MCF 10A (cell line): ENCODE data around the gene EXOC6B. TPM values are rescaled to one million over a fixed set of nuclear protein-coding genes. Genes with fewer than 3 reads are reported as not detected.

Experiments used
- BruUV-seq: library from RNA; stranded (reverse); fragments of 400-500 nt; replicated peaks from 2 replicates; lab custom pipeline; 2021; lab: Mats Ljungman, UMichigan
- CTCF ChIA-PET: fragments of 300-600 bp; sonication (Branson Sonifier 250); formaldehyde crosslinking; extraction: SDS; loops from one replicate; lab custom pipeline; 2021; ENCODE audit warnings: antibody characterized with exemption, inconsistent platforms; lab: Yijun Ruan, JAX
- POLR2A ChIA-PET: fragments of 300-600, 350-650 bp; sonication (Branson Sonifier 250); formaldehyde crosslinking; extraction: SDS; loops from one replicate; lab custom pipeline; 2020; ENCODE audit warnings: antibody characterized with exemption, inconsistent platforms; lab: Yijun Ruan, JAX
- DNase-seq: peaks from one replicate; pipeline ENCODE4 v3.0.0-alpha.2; 2018; ENCODE audit not compliant: unreplicated experiment
- H3K27ac Mint-ChIP-seq: one replicate; pipeline ENCODE4 v1.8.0; 2022; ENCODE audit warnings: mild to moderate bottlenecking, low read depth, mixed read lengths; ENCODE audit not compliant: unreplicated experiment
- H3K27me3 Mint-ChIP-seq: one replicate; pipeline ENCODE4 v1.8.0; 2022; ENCODE audit warnings: mixed read lengths; ENCODE audit not compliant: insufficient read depth, unreplicated experiment
- H3K36me3 Mint-ChIP-seq: one replicate; pipeline ENCODE4 v1.8.0; 2022; ENCODE audit warnings: mild to moderate bottlenecking, moderate library complexity, mixed read lengths; ENCODE audit not compliant: insufficient read depth, unreplicated experiment
- H3K4me1 Mint-ChIP-seq: one replicate; pipeline ENCODE4 v1.8.0; 2022; ENCODE audit warnings: mixed read lengths; ENCODE audit not compliant: insufficient read depth, unreplicated experiment
- H3K4me3 Mint-ChIP-seq: one replicate; pipeline ENCODE4 v1.8.0; 2022; ENCODE audit warnings: mild to moderate bottlenecking, moderate library complexity, mixed read lengths; ENCODE audit not compliant: unreplicated experiment
- H3K9me3 Mint-ChIP-seq: one replicate; pipeline ENCODE4 v1.8.0; 2022; ENCODE audit warnings: mixed read lengths; ENCODE audit not compliant: unreplicated experiment
- intact Hi-C: fragments of 100-400 bp; cut with micrococcal nuclease; formaldehyde crosslinking; loops from 2 replicates; pipeline ENCODE4 v1.14.1; 2022
- total RNA-seq: library from RNA; stranded (reverse); gene quantifications from 2 replicates; pipeline ENCODE4 v1.2.3, GENCODE V29; 2022
- TF ChIP-seq, protein P1 (sequence below): fragments of 200-600 bp; IDR thresholded peaks from one replicate; pipeline ENCODE4 v1.8.0; 2022; ENCODE audit warnings: antibody characterized with exemption, mild to moderate bottlenecking; ENCODE audit not compliant: unreplicated experiment

The EXOC6B gene
- total RNA-seq, 1 experiment from 2014 or later = 24.7 TPM

DNA sequence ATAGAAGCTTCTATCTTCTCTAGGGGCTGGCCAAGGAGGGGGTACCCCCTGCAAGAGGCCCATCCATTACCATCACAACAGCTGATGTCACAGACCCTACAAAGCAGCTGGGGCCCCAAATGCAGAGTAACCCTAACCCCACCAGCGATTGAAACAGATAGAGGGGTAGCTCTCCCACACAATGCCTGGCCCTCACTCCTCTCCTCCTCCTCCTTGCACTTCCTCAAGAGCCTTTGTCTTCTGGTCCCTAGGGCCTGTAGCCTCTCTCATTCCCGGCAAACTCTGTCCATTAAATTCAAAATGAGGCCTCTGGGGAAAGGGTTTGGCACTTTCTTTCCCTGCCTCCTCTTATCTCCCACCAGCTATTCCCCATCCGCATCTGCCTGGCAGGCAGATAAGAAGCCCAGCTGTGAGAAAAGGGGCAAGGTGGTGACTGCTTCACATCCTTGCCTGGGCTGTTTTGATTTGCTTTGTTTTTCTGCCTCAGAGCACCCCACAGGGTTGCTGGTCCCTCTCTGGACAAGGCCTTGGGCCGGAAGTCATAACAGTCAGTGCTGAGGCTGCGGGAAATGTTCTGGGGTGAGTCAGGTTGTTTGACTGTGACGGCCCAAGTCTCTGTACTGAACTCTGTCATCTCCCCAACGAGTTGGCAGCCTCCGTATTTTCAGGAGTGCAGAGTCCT lies 652.1 kb downstream of the EXOC6B start:
- no peak for DNase-seq
- no peaks in the 10 kb centered on the region for H3K27me3 Mint-ChIP-seq
- no TSS peak for BruUV-seq
- no peak overlapping the region for H3K27ac Mint-ChIP-seq
- H3K4me1 Mint-ChIP-seq = no peaks in the 10 kb centered on the region
- TF ChIP-seq, protein P1, sequence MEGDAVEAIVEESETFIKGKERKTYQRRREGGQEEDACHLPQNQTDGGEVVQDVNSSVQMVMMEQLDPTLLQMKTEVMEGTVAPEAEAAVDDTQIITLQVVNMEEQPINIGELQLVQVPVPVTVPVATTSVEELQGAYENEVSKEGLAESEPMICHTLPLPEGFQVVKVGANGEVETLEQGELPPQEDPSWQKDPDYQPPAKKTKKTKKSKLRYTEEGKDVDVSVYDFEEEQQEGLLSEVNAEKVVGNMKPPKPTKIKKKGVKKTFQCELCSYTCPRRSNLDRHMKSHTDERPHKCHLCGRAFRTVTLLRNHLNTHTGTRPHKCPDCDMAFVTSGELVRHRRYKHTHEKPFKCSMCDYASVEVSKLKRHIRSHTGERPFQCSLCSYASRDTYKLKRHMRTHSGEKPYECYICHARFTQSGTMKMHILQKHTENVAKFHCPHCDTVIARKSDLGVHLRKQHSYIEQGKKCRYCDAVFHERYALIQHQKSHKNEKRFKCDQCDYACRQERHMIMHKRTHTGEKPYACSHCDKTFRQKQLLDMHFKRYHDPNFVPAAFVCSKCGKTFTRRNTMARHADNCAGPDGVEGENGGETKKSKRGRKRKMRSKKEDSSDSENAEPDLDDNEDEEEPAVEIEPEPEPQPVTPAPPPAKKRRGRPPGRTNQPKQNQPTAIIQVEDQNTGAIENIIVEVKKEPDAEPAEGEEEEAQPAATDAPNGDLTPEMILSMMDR = no peak
- CTCF ChIA-PET = interaction anchor here (0.6 kb wide), 1 partner anchor 13 kb away, joined by 3 read pairs; no protein-coding TSS in a partner anchor
- no peak overlapping the region for H3K4me3 Mint-ChIP-seq
- peaks cover 11% of the 10 kb centered on the region for H3K36me3 Mint-ChIP-seq
- no peaks in the 10 kb centered on the region for H3K9me3 Mint-ChIP-seq
- intact Hi-C loops = no loop called here
- POLR2A ChIA-PET = no interaction called here

DNA sequence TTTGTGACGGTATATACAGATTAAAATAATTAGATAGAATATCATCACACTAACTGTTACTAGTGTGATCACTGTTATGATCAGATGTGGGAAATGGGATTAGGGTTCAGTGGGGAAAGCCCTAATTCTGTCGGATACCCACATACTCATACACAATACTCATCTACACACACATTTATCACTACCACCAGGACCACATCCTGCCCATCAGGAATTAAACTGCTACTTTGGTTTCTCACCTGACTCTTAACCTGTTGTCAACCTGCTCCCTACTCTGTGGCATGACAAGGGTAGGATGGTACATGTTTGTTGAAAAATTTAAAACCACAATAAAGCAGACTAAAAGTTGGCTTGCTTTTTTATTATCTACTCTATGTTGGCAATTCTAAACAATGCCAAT lies 653.4 kb downstream of the EXOC6B start:
- Mint-ChIP-seq H3K27me3 (no peaks in the 10 kb centered on the region), H3K4me1 (no peaks in the 10 kb centered on the region), H3K36me3 (peaks cover 8% of the 10 kb centered on the region), H3K27ac (no peak overlapping the region), H3K9me3 (no peaks in the 10 kb centered on the region), H3K4me3 (no peak overlapping the region)
- TF ChIP-seq, protein P1 = no peak
- no TSS peak for BruUV-seq
- intact Hi-C loops = no loop called here
- ChIA-PET POLR2A (no interaction called here), CTCF (no interaction called here)
- no peak for DNase-seq

DNA sequence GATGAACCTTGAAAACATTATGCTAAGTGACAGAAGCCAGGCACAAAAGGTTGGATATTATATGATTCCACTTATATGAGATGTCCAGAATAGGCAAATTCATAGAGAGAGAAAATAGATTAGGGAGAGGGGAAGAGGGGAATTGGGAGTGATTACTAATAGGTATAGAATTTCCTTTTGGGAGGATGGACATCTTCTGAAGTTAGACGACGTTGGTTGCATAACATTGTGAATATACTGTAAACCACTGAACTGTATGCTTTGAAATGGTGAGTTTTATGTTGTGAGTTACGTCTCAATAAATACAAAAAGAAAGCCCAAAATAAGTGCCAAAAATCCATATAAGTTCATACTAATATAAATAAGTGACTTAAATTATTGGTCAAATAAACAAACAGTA lies 659.6 kb downstream of the EXOC6B start:
- no peaks in the 10 kb centered on the region for H3K27me3 Mint-ChIP-seq
- ChIA-PET POLR2A (no interaction called here), CTCF (no interaction called here)
- peak overlapping the region; percentile 59 for H3K27ac Mint-ChIP-seq
- intact Hi-C loops = loop anchor here (5.0 kb wide), 1 partner anchor 201 kb away; no protein-coding TSS in a partner anchor
- H3K4me1 Mint-ChIP-seq = peaks cover 20% of the 10 kb centered on the region
- DNase-seq = peak; percentile 37
- no peak overlapping the region for H3K4me3 Mint-ChIP-seq
- no peaks in the 10 kb centered on the region for H3K9me3 Mint-ChIP-seq
- no peaks in the 10 kb centered on the region for H3K36me3 Mint-ChIP-seq
- TF ChIP-seq, protein P1 = no peak
- BruUV-seq = no TSS peak

DNA sequence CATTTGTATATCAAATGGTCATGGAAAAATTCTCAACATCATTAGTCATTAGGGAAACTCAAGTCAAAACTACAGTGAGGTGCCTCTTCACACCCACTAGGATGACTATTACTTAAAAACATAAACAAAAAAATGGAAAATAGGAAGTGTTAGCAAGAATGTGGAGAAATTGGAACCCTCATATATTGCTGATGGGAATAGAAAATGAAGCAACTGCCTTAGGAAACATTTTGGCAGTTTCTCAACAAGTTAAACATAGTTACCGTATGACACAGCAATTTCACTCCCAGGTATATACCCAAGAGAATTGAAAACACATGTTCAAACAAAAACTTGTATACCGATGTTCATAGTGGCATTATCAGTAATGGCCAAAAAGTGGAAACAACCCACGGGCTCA lies 660.0 kb downstream of the EXOC6B start:
- intact Hi-C loops = loop anchor here (5.0 kb wide), 1 partner anchor 202 kb away; no protein-coding TSS in a partner anchor
- ChIA-PET POLR2A (no interaction called here), CTCF (no interaction called here)
- H3K9me3 Mint-ChIP-seq = no peaks in the 10 kb centered on the region
- TF ChIP-seq, protein P1 = no peak
- H3K4me3 Mint-ChIP-seq = no peak overlapping the region
- peaks cover 20% of the 10 kb centered on the region for H3K4me1 Mint-ChIP-seq
- peak; percentile 83 for DNase-seq
- no TSS peak for BruUV-seq
- no peaks in the 10 kb centered on the region for H3K27me3 Mint-ChIP-seq
- H3K36me3 Mint-ChIP-seq = no peaks in the 10 kb centered on the region
- peak overlapping the region; percentile 59 for H3K27ac Mint-ChIP-seq
